T-helper 2 cell treated with Interferon-gamma antibody and Interleukin-4, amounts not matched to agents 5 μg/mL and 100 μg/mL, for 36 hours (primary cell): ENCODE results near the gene SERPINA12.

Source experiments
- DNase-seq: peaks from one replicate; pipeline ENCODE4 v3.0.0; 2021; ENCODE audit warnings: low spot score
- H3K27ac Mint-ChIP-seq: one replicate; pipeline ENCODE4 v1.8.0; 2021; ENCODE audit warnings: mild to moderate bottlenecking, mixed read lengths
- H3K27me3 Mint-ChIP-seq: one replicate; pipeline ENCODE4 v1.8.0; 2021; ENCODE audit warnings: low read depth, mixed read lengths
- H3K36me3 Mint-ChIP-seq: one replicate; pipeline ENCODE4 v1.8.0; 2021; ENCODE audit warnings: low read depth, mixed read lengths
- H3K4me1 Mint-ChIP-seq: one replicate; pipeline ENCODE4 v1.8.0; 2021; ENCODE audit warnings: low read depth, mixed read lengths
- H3K4me3 Mint-ChIP-seq: one replicate; pipeline ENCODE4 v1.8.0; 2022; ENCODE audit warnings: mild to moderate bottlenecking, moderate library complexity, mixed read lengths
- H3K9me3 Mint-ChIP-seq: one replicate; pipeline ENCODE4 v1.8.0; 2021; ENCODE audit warnings: mixed read lengths

The SERPINA12 gene, protein sequence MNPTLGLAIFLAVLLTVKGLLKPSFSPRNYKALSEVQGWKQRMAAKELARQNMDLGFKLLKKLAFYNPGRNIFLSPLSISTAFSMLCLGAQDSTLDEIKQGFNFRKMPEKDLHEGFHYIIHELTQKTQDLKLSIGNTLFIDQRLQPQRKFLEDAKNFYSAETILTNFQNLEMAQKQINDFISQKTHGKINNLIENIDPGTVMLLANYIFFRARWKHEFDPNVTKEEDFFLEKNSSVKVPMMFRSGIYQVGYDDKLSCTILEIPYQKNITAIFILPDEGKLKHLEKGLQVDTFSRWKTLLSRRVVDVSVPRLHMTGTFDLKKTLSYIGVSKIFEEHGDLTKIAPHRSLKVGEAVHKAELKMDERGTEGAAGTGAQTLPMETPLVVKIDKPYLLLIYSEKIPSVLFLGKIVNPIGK

DNA sequence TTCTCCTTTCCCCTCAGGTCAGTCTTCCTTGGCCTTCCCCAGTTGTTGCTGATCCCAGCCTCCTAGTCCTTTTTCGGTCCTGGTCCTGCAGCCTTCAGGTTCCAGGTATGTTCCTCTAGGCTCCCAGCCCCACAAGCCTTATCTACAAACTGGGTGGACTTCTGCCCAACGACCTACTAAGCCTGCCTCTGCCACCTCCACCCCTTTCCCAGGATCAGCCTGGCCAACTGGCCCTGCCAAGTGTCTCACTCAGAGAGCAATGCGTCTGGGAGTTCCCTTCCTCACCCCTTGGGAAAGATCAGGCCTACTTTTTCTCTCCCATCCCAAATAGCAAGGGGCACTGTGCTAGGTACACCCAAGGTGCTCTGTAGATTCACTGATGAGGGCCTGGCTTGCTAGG, at the start of gene SERPINA12:
SERPINA12 (minus strand) TSS at position 114 of the 400 bp plus-strand sequence. CDS start 11,072 bp downstream, outside the sequence.
- H3K27ac Mint-ChIP-seq, result no peak within 1 kb of the TSS
- no peak for DNase-seq
- H3K4me3 Mint-ChIP-seq, result no peak within 1 kb of the TSS
- H3K9me3 Mint-ChIP-seq, result no peaks in the 10 kb centered on the region
- no peaks in the 10 kb centered on the region for H3K4me1 Mint-ChIP-seq
- no peaks in the 10 kb centered on the region for H3K36me3 Mint-ChIP-seq
- no peaks in the 10 kb centered on the region for H3K27me3 Mint-ChIP-seq

- H3K4me3 Mint-ChIP-seq, result no peak overlapping the region
- H3K4me1 Mint-ChIP-seq, result no peaks in the 10 kb centered on the region
- no peaks in the 10 kb centered on the region for H3K36me3 Mint-ChIP-seq
These were observed 49.6 kb upstream of the SERPINA12 start for GRCh38 chr14:94558842-94559241.

DNA sequence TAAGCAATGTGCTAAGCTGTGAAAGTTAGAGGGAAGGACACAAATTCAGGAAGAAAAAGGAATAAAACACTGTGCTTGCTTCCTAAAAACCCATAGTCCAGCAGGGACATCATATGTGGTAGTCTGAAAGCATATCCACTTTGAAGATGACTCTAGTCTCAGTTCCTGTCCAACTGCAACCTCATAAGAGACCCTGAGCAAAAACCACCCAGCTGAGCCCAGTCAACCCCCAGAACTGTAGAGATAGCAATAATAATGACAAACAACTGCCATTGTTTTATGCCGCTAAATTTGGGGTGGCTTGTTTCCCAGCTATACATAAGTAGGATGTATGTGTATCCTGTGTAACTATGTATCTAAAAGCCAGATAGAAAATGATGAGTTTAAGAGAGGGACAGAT, 48.1 kb upstream of the SERPINA12 start:
- DNase-seq, result no peak
- Mint-ChIP-seq H3K4me1 (no peaks in the 10 kb centered on the region), H3K27ac (no peak overlapping the region), H3K9me3 (no peaks in the 10 kb centered on the region), H3K4me3 (no peak overlapping the region), H3K36me3 (no peaks in the 10 kb centered on the region), H3K27me3 (peaks cover 3% of the 10 kb centered on the region)

More at GRCh38 chr14:94558842-94559241, 49.6 kb upstream of the SERPINA12 start:
- H3K27me3 Mint-ChIP-seq, result peaks cover 2% of the 10 kb centered on the region
- H3K9me3 Mint-ChIP-seq, result no peaks in the 10 kb centered on the region
- DNase-seq, result no peak
- no peak overlapping the region for H3K27ac Mint-ChIP-seq

DNA sequence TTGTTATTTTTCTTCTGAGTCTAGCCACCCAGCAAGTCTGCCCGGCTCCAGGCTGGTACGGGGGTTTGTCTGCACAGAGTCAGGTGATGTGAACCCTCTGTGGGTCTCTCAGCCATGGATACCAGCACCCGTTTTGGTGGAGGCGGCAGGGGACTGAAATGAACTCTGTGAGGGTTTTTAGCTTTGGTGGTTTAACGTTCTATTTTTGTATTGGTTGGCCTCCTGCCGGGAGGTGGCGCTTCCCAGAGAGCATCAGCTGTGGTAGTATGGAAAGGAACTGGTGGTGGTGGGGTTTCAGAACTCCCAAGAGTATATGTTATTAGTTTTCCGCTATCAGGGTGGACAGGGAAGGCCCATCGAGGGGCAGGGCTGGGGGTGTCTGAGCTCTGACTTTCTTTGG, 46.7 kb upstream of the SERPINA12 start:
- no peak for DNase-seq
- Mint-ChIP-seq H3K9me3 (no peaks in the 10 kb centered on the region), H3K27me3 (peaks cover 12% of the 10 kb centered on the region), H3K4me3 (no peak overlapping the region), H3K36me3 (no peaks in the 10 kb centered on the region), H3K4me1 (no peaks in the 10 kb centered on the region), H3K27ac (no peak overlapping the region)

DNA sequence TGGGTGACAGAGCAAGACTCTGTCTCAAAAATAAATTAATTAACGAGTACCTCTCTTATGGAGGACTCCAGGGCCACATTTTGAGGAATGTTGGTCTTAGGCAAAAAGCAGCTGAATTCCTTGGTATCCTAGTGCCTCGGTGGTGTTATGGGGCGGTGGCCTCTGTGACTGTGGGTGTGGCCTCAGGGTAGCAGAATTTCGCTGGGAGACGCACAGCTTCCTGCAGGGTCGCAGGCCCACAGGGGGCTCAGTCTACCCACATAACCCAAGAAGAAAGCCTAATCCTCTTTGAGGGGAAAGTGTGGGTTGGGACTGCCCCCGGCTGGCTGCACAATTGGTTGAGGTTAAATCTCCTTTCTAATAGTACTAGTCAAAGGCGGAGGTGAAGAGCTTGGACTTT, 40.8 kb upstream of the SERPINA12 start:
- Mint-ChIP-seq H3K4me1 (no peaks in the 10 kb centered on the region), H3K36me3 (no peaks in the 10 kb centered on the region), H3K4me3 (no peak overlapping the region), H3K9me3 (no peaks in the 10 kb centered on the region), H3K27me3 (peaks cover 10% of the 10 kb centered on the region), H3K27ac (no peak overlapping the region)
- DNase-seq, result no peak

DNA sequence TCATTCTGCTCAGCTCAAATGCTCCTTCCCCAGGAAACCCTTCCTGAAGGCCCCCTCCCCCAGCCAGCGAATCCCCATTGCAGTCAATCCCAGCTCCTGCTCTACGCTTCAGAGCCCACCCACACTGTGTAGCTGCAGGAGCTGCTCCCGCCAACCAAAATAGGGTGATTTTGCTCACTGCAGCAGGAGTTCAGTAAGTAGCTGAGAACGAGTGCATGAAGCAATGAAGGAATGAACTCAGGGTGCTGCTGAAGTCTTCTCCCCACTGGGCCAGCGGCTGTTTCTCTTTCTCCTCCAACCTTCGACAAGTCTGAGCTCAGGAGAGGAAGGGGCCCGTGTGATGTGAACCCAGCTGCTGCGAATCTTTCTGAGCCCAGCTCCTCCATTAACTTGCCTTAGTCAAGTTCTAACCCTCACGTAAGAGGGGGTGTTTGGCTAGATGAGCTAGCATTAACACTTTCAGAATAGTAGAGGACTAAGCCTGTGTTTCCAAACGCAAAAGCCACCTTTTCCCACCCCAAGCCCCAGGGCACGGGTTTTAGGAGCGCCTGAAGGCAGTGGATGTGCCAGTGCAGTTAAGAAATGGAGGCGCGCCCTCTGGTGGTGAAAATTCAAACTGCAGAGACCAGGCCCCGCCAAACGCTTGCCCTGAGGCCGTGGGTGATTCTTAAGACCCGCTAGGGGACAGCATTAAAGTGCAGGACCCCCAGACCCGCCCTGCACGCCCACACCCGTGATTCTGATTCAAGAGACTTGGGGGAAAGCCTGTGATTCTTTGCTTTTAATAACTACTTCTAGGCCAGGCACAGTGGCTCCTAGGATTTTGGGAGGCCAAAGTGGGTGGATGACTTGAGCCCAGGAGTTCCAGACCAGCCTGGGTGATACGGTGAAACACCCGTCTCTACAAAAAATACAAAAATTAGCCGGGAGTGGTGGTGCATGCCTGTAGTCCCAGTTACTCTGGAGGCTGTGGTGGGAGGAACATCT, 40.0 kb upstream of the SERPINA12 start:
- no peaks in the 10 kb centered on the region for H3K36me3 Mint-ChIP-seq
- no peaks in the 10 kb centered on the region for H3K9me3 Mint-ChIP-seq
- no peak overlapping the region for H3K27ac Mint-ChIP-seq
- peak; percentile 34 for DNase-seq
- H3K27me3 Mint-ChIP-seq, result peaks cover 10% of the 10 kb centered on the region
- no peaks in the 10 kb centered on the region for H3K4me1 Mint-ChIP-seq
- H3K4me3 Mint-ChIP-seq, result no peak overlapping the region

- Mint-ChIP-seq H3K4me1 (no peaks in the 10 kb centered on the region), H3K9me3 (no peaks in the 10 kb centered on the region), H3K4me3 (no peak overlapping the region), H3K36me3 (no peaks in the 10 kb centered on the region), H3K27ac (no peak overlapping the region), H3K27me3 (peaks cover 10% of the 10 kb centered on the region)
- no peak for DNase-seq
These were observed 39.1 kb upstream of the SERPINA12 start for GRCh38 chr14:94548131-94548998.

DNA sequence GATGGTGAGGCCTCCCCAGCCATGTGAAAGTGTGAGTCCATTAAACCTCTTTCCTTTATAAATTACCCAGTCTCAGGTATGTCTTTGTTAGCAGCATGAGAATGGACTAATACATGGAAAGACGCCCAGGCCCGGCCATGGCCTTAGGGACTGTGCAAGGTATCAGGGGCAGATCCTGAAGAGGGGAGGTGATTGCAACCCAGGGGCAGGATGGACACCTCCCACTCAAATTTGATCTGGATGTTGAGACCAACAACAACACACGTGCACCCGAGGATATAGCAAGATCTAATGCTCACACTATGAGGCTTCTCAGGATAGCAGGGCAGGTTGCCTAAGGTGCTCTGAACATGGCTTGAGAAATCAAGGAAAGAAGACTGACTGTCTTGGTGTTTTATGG, 38.5 kb upstream of the SERPINA12 start:
- no peak overlapping the region for H3K27ac Mint-ChIP-seq
- peaks cover 10% of the 10 kb centered on the region for H3K27me3 Mint-ChIP-seq
- no peaks in the 10 kb centered on the region for H3K4me1 Mint-ChIP-seq
- no peaks in the 10 kb centered on the region for H3K36me3 Mint-ChIP-seq
- no peak overlapping the region for H3K4me3 Mint-ChIP-seq
- no peak for DNase-seq
- H3K9me3 Mint-ChIP-seq, result no peaks in the 10 kb centered on the region

GRCh38 chr14:94547151-94547680, 37.9 kb upstream of the SERPINA12 start:
- H3K27ac Mint-ChIP-seq, result no peak overlapping the region
- no peaks in the 10 kb centered on the region for H3K9me3 Mint-ChIP-seq
- peaks cover 8% of the 10 kb centered on the region for H3K27me3 Mint-ChIP-seq
- no peaks in the 10 kb centered on the region for H3K4me1 Mint-ChIP-seq
- H3K36me3 Mint-ChIP-seq, result no peaks in the 10 kb centered on the region
- DNase-seq, result no peak
- H3K4me3 Mint-ChIP-seq, result no peak overlapping the region

GRCh38 chr14:94545131-94545841, 36.0 kb upstream of the SERPINA12 start:
- Mint-ChIP-seq H3K27me3 (no peaks in the 10 kb centered on the region), H3K27ac (no peak overlapping the region), H3K36me3 (no peaks in the 10 kb centered on the region), H3K4me1 (no peaks in the 10 kb centered on the region), H3K9me3 (no peaks in the 10 kb centered on the region), H3K4me3 (no peak overlapping the region)
- DNase-seq, result no peak

GRCh38 chr14:94544726-94545125, 35.5 kb upstream of the SERPINA12 start:
- H3K27me3 Mint-ChIP-seq, result no peaks in the 10 kb centered on the region
- no peak overlapping the region for H3K4me3 Mint-ChIP-seq
- H3K4me1 Mint-ChIP-seq, result no peaks in the 10 kb centered on the region

GRCh38 chr14:94543449-94544124, 34.3 kb upstream of the SERPINA12 start:
- no peaks in the 10 kb centered on the region for H3K27me3 Mint-ChIP-seq
- no peaks in the 10 kb centered on the region for H3K9me3 Mint-ChIP-seq
- H3K27ac Mint-ChIP-seq, result no peak overlapping the region
- no peak overlapping the region for H3K4me3 Mint-ChIP-seq
- no peaks in the 10 kb centered on the region for H3K36me3 Mint-ChIP-seq
- no peak for DNase-seq
- no peaks in the 10 kb centered on the region for H3K4me1 Mint-ChIP-seq

More at GRCh38 chr14:94544726-94545125, 35.5 kb upstream of the SERPINA12 start:
- Mint-ChIP-seq H3K27ac (no peak overlapping the region), H3K9me3 (no peaks in the 10 kb centered on the region), H3K36me3 (no peaks in the 10 kb centered on the region)
- no peak for DNase-seq
